Endothelial cell of umbilical vein (primary cell): ENCODE measurements around the gene EGLN1. TPM values are rescaled to one million over a fixed set of nuclear protein-coding genes. Genes with fewer than 3 reads are reported as not detected.

Experiments
- BruUV-seq: library from RNA; stranded (reverse); fragments of 400-500 nt; replicated peaks from 2 replicates; lab custom pipeline; 2021; lab: Mats Ljungman, UMichigan
- CTCF ChIA-PET: fragments of 300-600, 350-600 bp; sonication (Branson Sonifier 250); formaldehyde crosslinking; loops from one replicate; lab custom pipeline; 2021; ENCODE audit warnings: antibody characterized with exemption, inconsistent platforms; lab: Charles Lee
- POLR2A ChIA-PET: fragments of 300-600, 350-600 bp; sonication (Branson Sonifier 250); formaldehyde crosslinking; loops from one replicate; lab custom pipeline; 2021; ENCODE audit warnings: antibody characterized with exemption, inconsistent platforms; lab: Charles Lee
- DNase-seq: peaks from one replicate; pipeline ENCODE4 v3.0.0-alpha.2; 2011; ENCODE audit warnings: low read depth, low spot score
- FAIRE-seq: peaks from 2 replicates; lab custom pipeline; 2011; peaks lifted over from hg19 to GRCh38; lab: Jason Lieb, UNC
- H2AFZ ChIP-seq: 2 replicates; pipeline ENCODE4 v1.6.0; 2012; ENCODE audit warnings: low read depth, low read length, control low read depth, inconsistent platforms
- H3K27ac ChIP-seq: 2 replicates; pipeline ENCODE4 v1.5.1; 2011; ENCODE audit warnings: low read depth, mild to moderate bottlenecking, control low read depth, low read length, moderate library complexity; ENCODE audit not compliant: insufficient read depth
- H3K27me3 ChIP-seq, 2 experiments: 2 replicates each; pipeline versions ENCODE4 v1.6.0 to v1.6.1; 2011; ENCODE audit warnings: low read length in 2 of 2, mixed read lengths in 1 of 2; ENCODE audit not compliant: control insufficient read depth in 2 of 2, insufficient read depth in 2 of 2
- H3K36me3 ChIP-seq, 2 experiments: 2 replicates in 1 of 2; 3 replicates in 1 of 2; pipeline ENCODE4 v1.5.1; 2011; ENCODE audit warnings: low read length in 2 of 2, mild to moderate bottlenecking in 1 of 2, moderate library complexity in 1 of 2; ENCODE audit not compliant: control insufficient read depth in 2 of 2, insufficient read depth in 2 of 2; ENCODE audit errors: extremely low read depth in 1 of 2
- H3K4me1 ChIP-seq: 3 replicates; pipeline ENCODE4 v1.5.1; 2011; ENCODE audit warnings: mild to moderate bottlenecking, low read length; ENCODE audit not compliant: control insufficient read depth, insufficient read depth; ENCODE audit errors: extremely low read depth
- H3K4me2 ChIP-seq: 2 replicates; pipeline ENCODE4 v1.6.1; 2011; ENCODE audit warnings: low read length, control low read depth, mixed read lengths; ENCODE audit not compliant: insufficient read depth
- H3K4me3 ChIP-seq, 3 experiments: fragments of 200-600 bp in 1 of 3; sonication (generic), shearing (Covaris generic) in 1 of 3; replicated peaks in 1 of 3; 2 replicates each; pipeline ENCODE4 v1.5.1; 2011 to 2016; ENCODE audit warnings: control low read depth in 3 of 3, low read length in 3 of 3, mild to moderate bottlenecking in 2 of 3, inconsistent platforms in 1 of 3, low read depth in 1 of 3, moderate library complexity in 1 of 3; ENCODE audit not compliant: insufficient read depth in 1 of 3
- H3K79me2 ChIP-seq: 2 replicates; pipeline ENCODE4 v1.6.0; 2012; ENCODE audit warnings: low read length, inconsistent platforms; ENCODE audit not compliant: control insufficient read depth, insufficient read depth
- H3K9ac ChIP-seq: replicated peaks from 2 replicates; pipeline ENCODE3; 2011; ENCODE audit warnings: low read length, control low read depth; ENCODE audit not compliant: insufficient read depth; ENCODE audit errors: extremely low read depth
- H3K9me1 ChIP-seq: replicated peaks from 3 replicates; pipeline ENCODE4 v1.6.0; 2011; ENCODE audit warnings: mild to moderate bottlenecking, low read length; ENCODE audit not compliant: control insufficient read depth, insufficient read depth; ENCODE audit errors: extremely low read depth
- H3K9me3 ChIP-seq: replicated peaks from 2 replicates; pipeline ENCODE4 v1.5.1; 2012; ENCODE audit warnings: low read length, inconsistent platforms; ENCODE audit not compliant: control insufficient read depth, insufficient read depth
- H4K20me1 ChIP-seq: replicated peaks from 2 replicates; pipeline ENCODE3; 2011; ENCODE audit warnings: mild to moderate bottlenecking, low read length; ENCODE audit not compliant: control insufficient read depth, insufficient read depth; ENCODE audit errors: extremely low read depth
- EZH2 ChIP-seq: IDR thresholded peaks from 2 replicates; pipeline ENCODE4 v1.6.1; 2012; ENCODE audit warnings: borderline replicate concordance, low read depth, mild to moderate bottlenecking, moderate library complexity, low read length, inconsistent platforms; ENCODE audit not compliant: severe bottlenecking
- JUN ChIP-seq: IDR thresholded peaks from 2 replicates; pipeline ENCODE4 v1.6.1; 2011; ENCODE audit warnings: borderline replicate concordance, low read depth; ENCODE audit not compliant: insufficient read length, insufficient read depth
- MYC ChIP-seq: IDR thresholded peaks from one replicate; pipeline ENCODE4 v1.6.1; 2011; ENCODE audit warnings: mild to moderate bottlenecking, low read depth, low read length
- POLR2A ChIP-seq: IDR thresholded peaks from 2 replicates; pipeline ENCODE4 v1.6.1; 2012; ENCODE audit warnings: low read depth, mild to moderate bottlenecking, control low read depth, low read length
- POLR2AphosphoS5 ChIP-seq: IDR thresholded peaks from 2 replicates; pipeline ENCODE4 v1.6.1; 2012; ENCODE audit warnings: low read depth, mild to moderate bottlenecking, control low read depth, low read length, moderate library complexity; ENCODE audit not compliant: insufficient read depth
- dilution Hi-C: fragments of 300-500 bp; cut with MboI; formaldehyde crosslinking; loops from one replicate; pipeline ENCODE4 v1.15.0; 2019; ENCODE audit warnings: low sequenced_read_pairs; ENCODE audit not compliant: extremely low pct_ligation_motif_present
- intact Hi-C: fragments of 100-400 bp; cut with micrococcal nuclease; formaldehyde crosslinking; loops from one replicate; pipeline ENCODE4 v1.10.0; 2022
- polyA plus RNA-seq, 4 experiments: library from polyadenylated mRNA; depleted of rRNA in 3 of 4; stranded (reverse) in 3 of 4; unstranded in 1 of 4; fragments of >200 nt; gene quantifications; 2 replicates each; pipeline versions ENCODE4 v1.2.1 to v1.2.3, GENCODE V29; 2011 to 2012; ENCODE audit warnings: missing spikeins in 1 of 4
- total RNA-seq: library from RNA; stranded (reverse); gene quantifications from 2 replicates; pipeline ENCODE4 v1.2.3, GENCODE V29; 2021
- TF ChIP-seq, protein P1 (sequence below): IDR thresholded peaks from 2 replicates; pipeline ENCODE4 v1.6.1; 2011; ENCODE audit not compliant: insufficient read depth, insufficient read length

The EGLN1 gene
- total and polyA plus RNA-seq, 2 donors (not counting 3 experiments of a cell fraction or from before 2014, with no cell fraction given) = 13.7 to 38.1 TPM

DNA sequence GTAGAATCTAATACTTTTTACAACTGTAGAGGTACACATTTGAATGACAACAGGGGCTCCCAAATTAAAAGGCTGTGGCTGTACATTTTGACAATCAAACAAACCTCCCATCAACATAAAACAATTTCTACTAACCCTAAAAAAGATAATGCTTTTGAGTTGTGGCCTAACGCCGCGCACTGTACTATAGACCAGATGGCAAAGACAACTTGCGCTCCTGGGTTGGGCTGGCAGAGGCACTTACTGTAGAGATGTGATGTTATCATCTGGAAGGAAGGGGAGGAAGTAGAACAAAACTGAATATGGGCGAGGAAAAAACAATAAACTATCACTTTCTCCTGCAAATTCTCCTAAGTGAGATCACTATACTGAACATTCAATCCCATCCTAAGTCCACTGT lies 57.9 kb downstream of the EGLN1 start:
- intact Hi-C loops = no loop called here
- ChIA-PET CTCF (interaction anchor here (1.1 to 3.6 kb wide), 5 partner anchors 50 to 239 kb away, joined by 3 to 19 read pairs (median 8); no protein-coding TSS in a partner anchor), POLR2A (no interaction called here)
- no peak overlapping the region for H3K4me3 ChIP-seq
- no peaks in the 10 kb centered on the region for H3K9me1 ChIP-seq
- FAIRE-seq = no peak
- no peaks in the 10 kb centered on the region for H3K27me3 ChIP-seq
- H2AFZ ChIP-seq = no peak overlapping the region
- no peaks in the 10 kb centered on the region for H3K4me1 ChIP-seq
- no TSS peak for BruUV-seq
- no peak for TF ChIP-seq POLR2AphosphoS5
- no peak for TF ChIP-seq POLR2A
- TF ChIP-seq, protein P1, sequence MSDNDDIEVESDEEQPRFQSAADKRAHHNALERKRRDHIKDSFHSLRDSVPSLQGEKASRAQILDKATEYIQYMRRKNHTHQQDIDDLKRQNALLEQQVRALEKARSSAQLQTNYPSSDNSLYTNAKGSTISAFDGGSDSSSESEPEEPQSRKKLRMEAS = no peak
- no peak for TF ChIP-seq MYC
- TF ChIP-seq JUN = no peak
- DNase-seq = no peak
- no peak overlapping the region for H3K9ac ChIP-seq
- H3K9me3 ChIP-seq = no peaks in the 10 kb centered on the region
- H3K4me2 ChIP-seq = no peak overlapping the region
- no peak overlapping the region for H3K27ac ChIP-seq
- no peaks in the 10 kb centered on the region for H3K79me2 ChIP-seq
- dilution Hi-C loops = no loop called here
- no peaks in the 10 kb centered on the region for H4K20me1 ChIP-seq
- peaks cover 0 to 3% of the 10 kb centered on the region in 2 experiments for H3K36me3 ChIP-seq

DNA sequence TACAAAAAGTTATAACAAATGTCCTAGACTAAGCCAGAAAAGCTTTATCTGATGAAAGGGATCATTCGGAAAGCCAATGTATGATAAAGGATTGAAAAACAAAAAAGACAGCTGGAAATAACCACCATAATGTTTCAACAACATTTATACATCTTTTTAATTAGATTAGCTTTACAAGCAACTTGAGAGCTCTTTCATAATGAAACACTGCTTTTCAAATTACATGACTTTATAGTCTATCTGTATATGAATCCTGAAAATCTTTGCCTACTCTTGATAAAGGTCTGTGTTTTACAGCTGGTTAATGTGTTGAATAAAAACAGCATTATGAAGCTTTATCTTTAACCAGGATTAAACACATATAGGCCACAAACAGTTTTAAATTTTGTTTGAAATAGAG lies 58.5 kb downstream of the EGLN1 start:
- no peak for DNase-seq
- no peaks in the 10 kb centered on the region for H3K79me2 ChIP-seq
- ChIA-PET POLR2A (no interaction called here), CTCF (interaction anchor here (0.9 to 3.6 kb wide), 12 partner anchors 17 to 240 kb away, joined by 3 to 19 read pairs (median 4); partner anchors contain the start of genes EGLN1, EXOC8 and SPRTN)
- no peak overlapping the region for H2AFZ ChIP-seq
- H3K9ac ChIP-seq = no peak overlapping the region
- H4K20me1 ChIP-seq = no peaks in the 10 kb centered on the region
- H3K4me2 ChIP-seq = no peak overlapping the region
- no peak for TF ChIP-seq MYC
- no peak for TF ChIP-seq EZH2
- TF ChIP-seq, protein P1 = no peak
- intact Hi-C loops (no loop called here), dilution Hi-C loops (no loop called here)
- H3K4me1 ChIP-seq = no peaks in the 10 kb centered on the region
- no peak overlapping the region for H3K27ac ChIP-seq
- H3K36me3 ChIP-seq = peaks cover 0 to 3% of the 10 kb centered on the region in 2 experiments
- H3K9me3 ChIP-seq = no peaks in the 10 kb centered on the region
- FAIRE-seq = no peak
- H3K4me3 ChIP-seq = no peak overlapping the region
- H3K27me3 ChIP-seq = no peaks in the 10 kb centered on the region
- no peaks in the 10 kb centered on the region for H3K9me1 ChIP-seq
- BruUV-seq = no TSS peak
